ENCODE measurements around the gene CYB5B. TPM values are rescaled to one million over a fixed set of nuclear protein-coding genes. Genes with fewer than 3 reads are reported as not detected.

The CYB5B gene
- total RNA-seq, 1 experiment from 2014 or later: 242 TPM

GRCh38 chr16:69467080-69467479 lies 42.7 kb downstream of the CYB5B start:
- DNase-seq (ENCODE audit: low spot score): no peak
- Histone ChIP-seq H3K27ac (ENCODE audit: low read depth, low read length, poor library complexity, severe bottlenecking) (peak overlapping the region; percentile 45), H3K9me3 (ENCODE audit: low read depth, low read length, poor library complexity, severe bottlenecking) (no peaks in the 10 kb centered on the region), H3K36me3 (ENCODE audit: insufficient read depth, low read length, poor library complexity, severe bottlenecking) (peaks cover 16% of the 10 kb centered on the region), H3K4me3 (ENCODE audit: low read depth, low read length, poor library complexity, severe bottlenecking) (no peak overlapping the region), H3K4me1 (ENCODE audit: insufficient read depth, low read length, poor library complexity, severe bottlenecking) (peaks cover 28% of the 10 kb centered on the region), H3K27me3 (replicated peaks; ENCODE audit: insufficient read depth, low read depth, low read length, poor library complexity) (no peaks in the 10 kb centered on the region)
- intact Hi-C loops (cut with micrococcal nuclease; ENCODE audit: unreplicated experiment): loop anchor here (5.0 kb wide), 1 partner anchor 70 kb away; no protein-coding TSS in a partner anchor
- ChIA-PET POLR2A (ENCODE audit: low non-redundant PET) (no interaction called here), CTCF (no interaction called here)
- no peak for TF ChIP-seq EZH2 (IDR thresholded peaks at IDR 0.05; ENCODE audit: borderline replicate concordance, low read depth, low read length, poor library complexity, severe bottlenecking)
- TF ChIP-seq CTCF (conservative IDR thresholded peaks at IDR 0.05; ENCODE audit: low read depth, low read length): no peak
- no TSS peak for BruUV-seq (replicated peaks)

GRCh38 chr16:69467531-69468204 lies 43.2 kb downstream of the CYB5B start:
- intact Hi-C loops (cut with micrococcal nuclease; ENCODE audit: unreplicated experiment): loop anchor here (5.0 kb wide), 1 partner anchor 70 kb away; no protein-coding TSS in a partner anchor
- Histone ChIP-seq H3K36me3 (ENCODE audit: insufficient read depth, low read length, poor library complexity, severe bottlenecking) (peaks cover 13% of the 10 kb centered on the region), H3K27me3 (replicated peaks; ENCODE audit: insufficient read depth, low read depth, low read length, poor library complexity) (no peaks in the 10 kb centered on the region), H3K27ac (ENCODE audit: low read depth, low read length, poor library complexity, severe bottlenecking) (peak overlapping the region; percentile 45), H3K4me1 (ENCODE audit: insufficient read depth, low read length, poor library complexity, severe bottlenecking) (peaks cover 28% of the 10 kb centered on the region), H3K4me3 (ENCODE audit: low read depth, low read length, poor library complexity, severe bottlenecking) (no peak overlapping the region), H3K9me3 (ENCODE audit: low read depth, low read length, poor library complexity, severe bottlenecking) (no peaks in the 10 kb centered on the region)
- no peak for DNase-seq (ENCODE audit: low spot score)
- no TSS peak for BruUV-seq (replicated peaks)
- CTCF ChIA-PET: no interaction called here
- POLR2A ChIA-PET (ENCODE audit: low non-redundant PET): no interaction called here
- TF ChIP-seq CTCF (conservative IDR thresholded peaks at IDR 0.05; ENCODE audit: low read depth, low read length): no peak

GRCh38 chr16:69469807-69470561 lies 45.6 kb downstream of the CYB5B start:
- intact Hi-C loops (cut with micrococcal nuclease; ENCODE audit: unreplicated experiment): loop anchor here (5.0 kb wide), 1 partner anchor 73 kb away; no protein-coding TSS in a partner anchor
- Histone ChIP-seq H3K4me3 (ENCODE audit: low read depth, low read length, poor library complexity, severe bottlenecking) (no peak overlapping the region), H3K4me1 (ENCODE audit: insufficient read depth, low read length, poor library complexity, severe bottlenecking) (peaks cover 28% of the 10 kb centered on the region), H3K27ac (ENCODE audit: low read depth, low read length, poor library complexity, severe bottlenecking) (peak overlapping the region; percentile 13), H3K27me3 (replicated peaks; ENCODE audit: insufficient read depth, low read depth, low read length, poor library complexity) (no peaks in the 10 kb centered on the region), H3K36me3 (ENCODE audit: insufficient read depth, low read length, poor library complexity, severe bottlenecking) (no peaks in the 10 kb centered on the region), H3K9me3 (ENCODE audit: low read depth, low read length, poor library complexity, severe bottlenecking) (no peaks in the 10 kb centered on the region)
- DNase-seq (ENCODE audit: low spot score): peak; percentile 54
- TF ChIP-seq CTCF (conservative IDR thresholded peaks at IDR 0.05; ENCODE audit: low read depth, low read length): no peak
- no peak for TF ChIP-seq EZH2 (IDR thresholded peaks at IDR 0.05; ENCODE audit: borderline replicate concordance, low read depth, low read length, poor library complexity, severe bottlenecking)
- POLR2A ChIA-PET (ENCODE audit: low non-redundant PET): no interaction called here
- CTCF ChIA-PET: no interaction called here
- no TSS peak for BruUV-seq (replicated peaks)
